Esophagus mucosa (tissue), 1 donor: ENCODE data around the gene RHOT1. TPM values are rescaled to one million over a fixed set of nuclear protein-coding genes. Genes with fewer than 3 reads are reported as not detected.
"Not testable (repeated sequence)": the region's sequence is repeated elsewhere in the genome, so short reads cannot be mapped to it uniquely, and the experiment has no call there.

Experiments
- ATAC-seq: fragments of 200-7000 bp; cut with Tn5 transposase; one replicate; pipeline ENCODE4 v1.9.1; 2020
- total RNA-seq: library from RNA; stranded (reverse); gene quantifications from one replicate; pipeline ENCODE4 v1.2.4, GENCODE V29; 2023
- donor health status: DM: yes; HTN: yes; CAD: no.

Gene RHOT1
- total RNA-seq, 1 donor from 2014 or later, result 16.2 TPM

GRCh38 chr17:32240750-32241149 lies 98.4 kb downstream of the RHOT1 start:
- ATAC-seq, result no peak

GRCh38 chr17:32241640-32242039 lies 99.3 kb downstream of the RHOT1 start:
- no peak for ATAC-seq

- no peak for ATAC-seq
Observed at GRCh38 chr17:32249475-32249874, 107.2 kb downstream of the RHOT1 start.

- peak; percentile 94 for ATAC-seq
Observed at GRCh38 chr17:32253117-32253611, 110.9 kb downstream of the RHOT1 start.

GRCh38 chr17:32256012-32256700 lies 113.9 kb downstream of the RHOT1 start:
- no peak for ATAC-seq

- no peak for ATAC-seq
Observed at GRCh38 chr17:32256701-32257019, 114.4 kb downstream of the RHOT1 start.

GRCh38 chr17:32258383-32259140 lies 116.3 kb downstream of the RHOT1 start:
- no peak for ATAC-seq

- no peak for ATAC-seq
Observed at GRCh38 chr17:32259586-32259985, 117.3 kb downstream of the RHOT1 start.

GRCh38 chr17:32261417-32261736 lies 119.1 kb downstream of the RHOT1 start:
- ATAC-seq, result no peak

GRCh38 chr17:32261936-32262510 lies 119.7 kb downstream of the RHOT1 start:
- no peak for ATAC-seq

- not testable (repeated sequence) for ATAC-seq
Observed at GRCh38 chr17:32263515-32263914, 121.2 kb downstream of the RHOT1 start.

GRCh38 chr17:32264140-32264799 lies 122.0 kb downstream of the RHOT1 start:
- ATAC-seq, result no peak

- no peak for ATAC-seq
Observed at GRCh38 chr17:32264823-32265191, 122.5 kb downstream of the RHOT1 start.

GRCh38 chr17:32265192-32265923 lies 123.1 kb downstream of the RHOT1 start, which contains the start of gene RHBDL3:
Gene RHBDL3, plus strand, starts transcription at chr17:32265832. Its CDS starts 358 bp downstream, at chr17:32266190.
- ATAC-seq, result no peak

GRCh38 chr17:32266051-32266388 lies 123.7 kb downstream of the RHOT1 start:
- no peak for ATAC-seq

GRCh38 chr17:32266389-32267301 lies 124.3 kb downstream of the RHOT1 start:
- peak; percentile 8 for ATAC-seq

- no peak for ATAC-seq
Observed at GRCh38 chr17:32267690-32268205, 125.4 kb downstream of the RHOT1 start.

GRCh38 chr17:32268734-32269288 lies 126.5 kb downstream of the RHOT1 start:
- ATAC-seq, result no peak

- no peak for ATAC-seq
Observed at GRCh38 chr17:32269377-32269776, 127.1 kb downstream of the RHOT1 start.

GRCh38 chr17:32271844-32272243 lies 129.5 kb downstream of the RHOT1 start:
- ATAC-seq, result no peak

- no peak for ATAC-seq
Observed at GRCh38 chr17:32274101-32274500, 131.8 kb downstream of the RHOT1 start.
